ENCODE data around the gene KLHL42.

DNA sequence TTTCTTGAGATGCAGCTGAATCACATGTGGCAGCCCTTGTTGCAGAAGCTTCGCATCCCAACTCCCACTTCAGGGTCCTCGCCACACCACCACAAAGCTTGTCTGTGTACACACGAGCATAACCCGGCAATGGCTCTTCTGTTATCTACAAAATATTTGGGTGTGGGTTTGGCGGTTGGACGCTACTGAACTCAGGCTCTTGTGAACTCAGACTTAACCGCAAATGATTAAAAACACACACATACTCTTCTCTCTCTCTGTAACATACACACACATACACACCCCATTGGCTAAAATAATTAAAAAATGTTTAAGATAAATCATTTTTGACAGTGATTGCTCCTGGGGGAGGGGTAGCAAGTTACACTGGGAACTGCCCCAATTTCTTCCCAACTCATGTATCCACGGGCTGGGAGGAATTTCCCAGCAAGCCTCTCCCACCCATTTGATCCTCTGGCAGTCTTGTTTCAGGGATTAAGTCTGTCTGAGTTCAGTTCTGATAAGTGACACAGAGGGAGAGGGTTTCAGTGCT lies 63.7 kb downstream of the KLHL42 start:
- TF ChIP-seq CTCF (IDR thresholded peaks at IDR 0.05; ENCODE audit: low read depth, low read length) (no peak), POLR2A (IDR thresholded peaks at IDR 0.05; ENCODE audit: extremely low read depth, insufficient read length) (no peak)

All from NB4 (cell line).